ENCODE measurements around the gene SPATA13. TPM values are rescaled to one million over a fixed set of nuclear protein-coding genes. Genes with fewer than 3 reads are reported as not detected.

Gene SPATA13
- total and polyA plus RNA-seq, 2 donors (not counting 3 experiments of a cell fraction or from before 2014, with no cell fraction given) = 6.6 to 12.9 TPM

DNA sequence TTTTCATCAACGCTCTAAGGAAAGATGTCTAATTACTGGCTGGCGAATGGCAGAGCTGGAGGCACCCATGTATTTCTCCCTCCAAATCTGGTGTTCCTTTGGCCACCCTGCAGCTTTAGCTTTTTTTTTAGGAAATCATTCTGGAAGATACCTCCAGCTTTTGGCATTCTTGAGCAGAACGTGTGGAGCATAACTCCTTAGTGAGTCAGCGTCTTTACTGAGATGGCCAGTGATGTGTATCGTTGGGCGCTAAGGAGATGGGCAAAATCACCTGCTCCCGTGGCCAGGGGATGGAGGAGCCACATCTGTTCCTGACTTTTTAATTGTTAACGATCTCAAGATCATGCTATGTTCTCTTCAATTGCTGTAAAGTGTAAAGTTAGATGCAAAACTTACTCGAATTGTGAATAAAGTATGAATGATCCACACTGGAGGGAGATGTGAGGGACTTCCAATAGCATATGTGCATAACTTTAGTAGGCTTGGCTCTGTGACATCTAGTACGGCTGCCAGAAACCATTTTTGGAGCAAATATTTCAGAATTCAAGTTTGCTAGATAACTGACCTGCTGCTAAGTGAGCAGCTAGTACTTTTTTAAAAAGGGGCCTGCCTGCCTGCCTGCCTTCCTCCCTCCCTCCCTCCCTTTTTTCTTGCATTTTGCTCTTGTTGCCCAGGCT, 124.5 kb downstream of the SPATA13 start:
- dilution Hi-C loops (cut with MboI; ENCODE audit: extremely low pct_ligation_motif_present, low sequenced_read_pairs) = no loop called here
- Histone ChIP-seq H3K79me2 (ENCODE audit: control insufficient read depth, insufficient read depth, low read length) (no peaks in the 10 kb centered on the region), H3K9me3 (replicated peaks; ENCODE audit: control insufficient read depth, insufficient read depth, low read length) (no peaks in the 10 kb centered on the region), H3K9me1 (replicated peaks; ENCODE audit: control insufficient read depth, extremely low read depth, insufficient read depth, low read length) (no peaks in the 10 kb centered on the region), H3K9ac (replicated peaks; ENCODE audit: extremely low read depth, insufficient read depth, low read length) (no peak overlapping the region), H3K4me1 (ENCODE audit: control insufficient read depth, extremely low read depth, insufficient read depth, low read length) (no peaks in the 10 kb centered on the region), H3K36me3 (ENCODE audit: control insufficient read depth in 2 of 2, extremely low read depth in 1 of 2, insufficient read depth in 2 of 2, low read length in 2 of 2) (peaks cover 0 to 3% of the 10 kb centered on the region in 2 experiments), H4K20me1 (replicated peaks; ENCODE audit: control insufficient read depth, extremely low read depth, insufficient read depth, low read length) (no peaks in the 10 kb centered on the region), H3K4me2 (ENCODE audit: insufficient read depth, low read length) (no peak overlapping the region), H3K27ac (ENCODE audit: insufficient read depth, low read depth, low read length) (no peak overlapping the region), H3K27me3 (ENCODE audit: control insufficient read depth in 2 of 2, insufficient read depth in 2 of 2, low read length in 2 of 2) (no peaks in the 10 kb centered on the region), H2AFZ (ENCODE audit: low read depth, low read length) (no peak overlapping the region), H3K4me3 (replicated peaks in 1 of 3; ENCODE audit: insufficient read depth in 1 of 3, low read depth in 1 of 3, low read length in 3 of 3) (no peak overlapping the region)
- POLR2A ChIA-PET = no interaction called here
- DNase-seq (ENCODE audit: low read depth, low spot score) = no peak
- BruUV-seq (replicated peaks) = no TSS peak
- intact Hi-C loops (cut with micrococcal nuclease) = no loop called here
- TF ChIP-seq GATA2 (IDR thresholded peaks at IDR 0.05; ENCODE audit: insufficient read depth, insufficient read length, low read depth, low read length) (no peak), MYC (IDR thresholded peaks at IDR 0.05; ENCODE audit: low read depth, low read length) (no peak), EZH2 (IDR thresholded peaks at IDR 0.05; ENCODE audit: borderline replicate concordance, low read depth, low read length, severe bottlenecking) (no peak), FOS (IDR thresholded peaks at IDR 0.05; ENCODE audit: borderline replicate concordance, insufficient read depth, low read length) (no peak), JUN (IDR thresholded peaks at IDR 0.05; ENCODE audit: borderline replicate concordance, insufficient read depth, insufficient read length, low read depth) (no peak), POLR2A (IDR thresholded peaks at IDR 0.05; ENCODE audit: low read depth, low read length) (no peak), POLR2AphosphoS5 (IDR thresholded peaks at IDR 0.05; ENCODE audit: insufficient read depth, low read depth, low read length) (no peak)
- TF ChIP-seq, protein P1, sequence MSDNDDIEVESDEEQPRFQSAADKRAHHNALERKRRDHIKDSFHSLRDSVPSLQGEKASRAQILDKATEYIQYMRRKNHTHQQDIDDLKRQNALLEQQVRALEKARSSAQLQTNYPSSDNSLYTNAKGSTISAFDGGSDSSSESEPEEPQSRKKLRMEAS (IDR thresholded peaks at IDR 0.05; ENCODE audit: insufficient read depth, insufficient read length) = no peak
- TF ChIP-seq, protein P2, sequence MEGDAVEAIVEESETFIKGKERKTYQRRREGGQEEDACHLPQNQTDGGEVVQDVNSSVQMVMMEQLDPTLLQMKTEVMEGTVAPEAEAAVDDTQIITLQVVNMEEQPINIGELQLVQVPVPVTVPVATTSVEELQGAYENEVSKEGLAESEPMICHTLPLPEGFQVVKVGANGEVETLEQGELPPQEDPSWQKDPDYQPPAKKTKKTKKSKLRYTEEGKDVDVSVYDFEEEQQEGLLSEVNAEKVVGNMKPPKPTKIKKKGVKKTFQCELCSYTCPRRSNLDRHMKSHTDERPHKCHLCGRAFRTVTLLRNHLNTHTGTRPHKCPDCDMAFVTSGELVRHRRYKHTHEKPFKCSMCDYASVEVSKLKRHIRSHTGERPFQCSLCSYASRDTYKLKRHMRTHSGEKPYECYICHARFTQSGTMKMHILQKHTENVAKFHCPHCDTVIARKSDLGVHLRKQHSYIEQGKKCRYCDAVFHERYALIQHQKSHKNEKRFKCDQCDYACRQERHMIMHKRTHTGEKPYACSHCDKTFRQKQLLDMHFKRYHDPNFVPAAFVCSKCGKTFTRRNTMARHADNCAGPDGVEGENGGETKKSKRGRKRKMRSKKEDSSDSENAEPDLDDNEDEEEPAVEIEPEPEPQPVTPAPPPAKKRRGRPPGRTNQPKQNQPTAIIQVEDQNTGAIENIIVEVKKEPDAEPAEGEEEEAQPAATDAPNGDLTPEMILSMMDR (IDR thresholded peaks at IDR 0.05; ENCODE audit: extremely low read depth in 1 of 2, insufficient read depth in 1 of 2, low read depth in 1 of 2, low read length in 2 of 2) = no peak
- CTCF ChIA-PET = interaction anchor here (1.0 kb wide), 1 partner anchor 11 kb away, joined by 3 read pairs; no protein-coding TSS in a partner anchor
- FAIRE-seq = no peak

Measured in endothelial cell of umbilical vein (primary cell).